ENCODE measurements around the gene ATP6V1G2.

The ATP6V1G2 gene

DNA sequence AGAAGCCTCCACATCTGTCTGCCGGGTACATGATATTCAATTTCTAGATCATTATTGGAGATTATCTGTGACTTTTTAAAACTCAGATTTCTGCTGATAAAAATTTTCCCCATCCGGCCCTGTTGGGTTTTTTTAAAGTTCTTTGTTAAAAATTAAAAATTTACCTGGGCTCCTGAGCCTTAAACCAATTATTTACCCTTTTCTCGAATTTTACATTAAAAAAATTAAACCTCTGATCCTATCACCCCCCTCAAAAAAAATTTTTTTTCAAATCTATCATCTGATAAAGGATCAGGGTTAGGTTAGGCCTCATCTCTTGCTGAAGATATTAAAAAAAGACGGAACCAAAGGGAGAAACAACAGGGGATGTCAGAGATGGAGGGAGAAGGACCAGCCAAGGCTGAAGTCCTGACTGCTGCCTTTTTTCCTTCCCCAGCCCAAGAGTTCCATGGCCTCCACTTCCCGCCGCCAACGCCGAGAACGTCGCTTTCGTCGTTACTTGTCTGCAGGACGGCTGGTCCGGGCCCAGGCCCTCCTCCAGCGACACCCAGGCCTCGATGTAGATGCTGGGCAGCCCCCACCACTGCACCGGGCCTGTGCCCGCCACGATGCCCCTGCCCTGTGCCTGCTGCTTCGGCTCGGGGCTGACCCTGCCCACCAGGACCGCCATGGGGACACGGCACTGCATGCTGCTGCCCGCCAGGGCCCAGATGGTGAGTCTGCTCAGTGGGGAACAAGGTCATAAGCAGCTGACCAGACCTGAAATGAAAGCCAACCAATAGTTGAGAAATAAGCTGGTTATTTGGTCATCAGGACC is 1.5 kb upstream of the ATP6V1G2 start:
- no peak for DNase-seq (ENCODE audit: low read depth in 2 of 2)

GRCh38 chr6:31546958-31547726 is 734 bp upstream of the ATP6V1G2 start, which contains the start of gene NFKBIL1:
TSS of gene NFKBIL1 (plus strand) at chr6:31547608. CDS start at chr6:31547695, 87 bp downstream.
- peak; percentile 85 to 91 for DNase-seq (ENCODE audit: low read depth in 2 of 2)

DNA sequence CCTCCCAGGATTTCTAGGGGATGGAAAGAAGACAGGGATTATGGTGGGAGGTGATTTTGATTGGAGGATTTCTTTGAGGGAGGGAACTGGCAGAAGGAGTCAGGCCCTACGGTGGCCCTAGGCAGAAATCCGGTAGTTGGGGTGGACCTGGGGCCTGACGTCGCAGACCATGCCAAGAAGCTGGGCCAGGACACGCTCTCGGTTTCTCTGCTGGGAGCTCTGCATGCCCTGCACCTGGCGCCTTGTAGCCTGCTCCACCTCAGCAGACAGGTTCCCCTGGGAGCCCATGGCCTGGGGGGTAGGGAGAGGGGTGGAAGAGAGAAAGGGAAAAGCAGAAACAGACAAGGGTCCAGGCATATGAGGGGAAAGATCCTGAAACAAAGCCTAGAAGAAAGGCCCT is 1.1 kb downstream of the ATP6V1G2 start:
- no peak for DNase-seq (ENCODE audit: low read depth in 2 of 2)

- no peak for DNase-seq (ENCODE audit: low read depth in 2 of 2)
Observed at GRCh38 chr6:31544676-31545075, 1.7 kb downstream of the ATP6V1G2 start.

GRCh38 chr6:31543639-31544038 is 2.8 kb downstream of the ATP6V1G2 start:
- no peak for DNase-seq (ENCODE audit: low read depth in 2 of 2)

DNA sequence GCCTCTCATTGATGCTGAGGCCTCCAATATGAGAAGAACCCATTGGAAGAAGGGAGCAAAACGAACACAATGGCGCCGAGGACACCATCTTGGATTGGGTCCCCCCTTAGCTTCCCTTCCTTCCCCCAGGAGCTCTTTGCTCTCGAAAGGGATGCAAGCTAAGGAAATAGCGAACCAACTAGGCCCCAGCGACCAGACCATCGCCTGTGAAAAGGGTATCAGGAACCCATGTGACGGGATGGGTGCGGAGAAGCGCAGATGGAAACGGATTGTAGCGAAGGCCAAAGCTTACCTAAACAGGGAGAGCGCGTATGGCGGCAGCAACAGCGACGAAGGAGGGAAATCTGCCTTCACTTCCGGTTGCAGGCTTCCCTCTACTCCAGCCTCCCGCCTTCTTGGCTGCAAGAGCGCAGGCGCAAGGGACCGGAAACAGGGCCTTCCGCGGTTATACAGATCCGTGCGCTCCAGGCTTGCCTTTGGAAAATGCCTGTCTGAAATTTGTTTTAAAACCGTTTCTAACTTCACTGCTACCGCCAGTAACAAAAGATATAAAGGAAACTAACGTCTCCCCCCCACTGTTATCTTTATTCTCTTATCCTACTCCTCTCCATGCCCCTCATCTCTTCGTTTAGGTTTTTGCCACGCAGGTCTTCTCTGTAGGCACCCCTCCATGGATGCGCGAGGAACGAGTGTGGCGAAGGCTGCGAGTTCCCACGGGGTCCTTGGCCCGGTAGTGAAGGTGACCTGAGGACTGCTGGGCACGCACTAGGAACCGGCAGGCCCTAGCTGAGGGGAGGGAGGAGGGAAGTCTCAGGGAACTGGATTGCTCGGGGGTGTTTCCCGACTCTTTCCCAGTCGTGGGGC is 4.5 kb downstream of the ATP6V1G2 start, which contains the start of gene DDX39B:
DDX39B (minus strand) TSS at position 346 of the 864 bp plus-strand sequence. CDS start 1,471 bp downstream, outside the sequence.
- peak; percentile 85 to 90 for DNase-seq (ENCODE audit: low read depth in 2 of 2)

DNA sequence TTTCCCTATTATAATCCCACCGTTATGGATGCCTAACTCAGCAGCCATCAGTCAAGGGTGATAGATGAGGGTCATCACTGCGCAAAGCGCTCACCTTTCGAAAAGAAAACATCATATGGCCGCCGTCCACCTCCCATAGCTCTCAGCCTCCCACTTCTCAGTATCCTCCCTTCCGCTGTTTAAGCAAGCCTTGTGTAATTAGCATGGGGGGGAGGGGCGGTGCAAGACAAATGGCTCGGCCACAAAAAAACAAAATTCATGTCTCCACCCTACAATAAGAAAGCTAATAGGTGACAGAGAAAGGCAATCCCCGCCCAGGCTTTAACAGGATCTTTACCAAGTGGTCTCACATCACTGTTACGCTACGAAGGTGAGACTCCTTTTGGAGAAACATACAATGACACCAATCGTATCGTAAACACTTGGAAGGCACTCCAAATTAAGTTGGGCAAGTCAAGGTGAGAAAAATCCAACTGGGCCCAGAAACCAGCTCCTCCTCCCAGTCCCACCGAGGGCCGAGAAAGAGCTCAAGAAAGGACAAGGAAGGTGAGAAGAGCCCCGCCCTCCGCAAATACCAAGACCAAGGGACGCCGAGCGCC is 5.2 kb downstream of the ATP6V1G2 start:
- DNase-seq (ENCODE audit: low read depth in 2 of 2): peak in 1 of 2 donors; percentile 51

- DNase-seq (ENCODE audit: low read depth in 2 of 2): no peak
Observed at GRCh38 chr6:31540640-31541039, 5.8 kb downstream of the ATP6V1G2 start.

DNA sequence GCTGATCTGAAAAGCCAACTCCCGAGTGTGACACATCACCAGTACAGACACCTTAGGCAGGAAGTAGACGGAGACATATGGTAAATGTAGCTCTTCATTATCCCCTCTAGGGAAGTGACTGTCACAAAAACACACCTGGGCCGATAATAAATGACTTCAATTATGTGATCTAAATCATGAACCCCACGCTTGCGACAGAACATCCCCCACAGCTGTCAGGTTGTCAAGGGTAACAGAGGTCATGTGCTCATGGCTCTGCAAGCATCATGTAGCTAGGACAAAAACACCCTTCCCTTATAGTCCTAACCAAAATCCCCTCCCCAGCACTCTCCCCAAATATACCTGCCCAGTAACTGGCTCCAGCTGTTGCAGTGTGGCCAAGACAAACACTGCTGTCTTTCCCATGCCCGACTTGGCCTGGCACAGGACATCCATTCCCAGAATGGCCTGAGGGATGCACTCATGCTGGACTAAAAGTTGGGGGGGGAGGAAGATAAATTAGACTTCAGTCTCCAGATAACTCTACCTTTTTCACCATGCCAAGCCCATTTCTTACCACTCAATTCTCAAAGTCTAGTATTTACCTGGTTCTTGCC is 7.5 kb downstream of the ATP6V1G2 start:
- DNase-seq (ENCODE audit: low read depth in 2 of 2): no peak

DNA sequence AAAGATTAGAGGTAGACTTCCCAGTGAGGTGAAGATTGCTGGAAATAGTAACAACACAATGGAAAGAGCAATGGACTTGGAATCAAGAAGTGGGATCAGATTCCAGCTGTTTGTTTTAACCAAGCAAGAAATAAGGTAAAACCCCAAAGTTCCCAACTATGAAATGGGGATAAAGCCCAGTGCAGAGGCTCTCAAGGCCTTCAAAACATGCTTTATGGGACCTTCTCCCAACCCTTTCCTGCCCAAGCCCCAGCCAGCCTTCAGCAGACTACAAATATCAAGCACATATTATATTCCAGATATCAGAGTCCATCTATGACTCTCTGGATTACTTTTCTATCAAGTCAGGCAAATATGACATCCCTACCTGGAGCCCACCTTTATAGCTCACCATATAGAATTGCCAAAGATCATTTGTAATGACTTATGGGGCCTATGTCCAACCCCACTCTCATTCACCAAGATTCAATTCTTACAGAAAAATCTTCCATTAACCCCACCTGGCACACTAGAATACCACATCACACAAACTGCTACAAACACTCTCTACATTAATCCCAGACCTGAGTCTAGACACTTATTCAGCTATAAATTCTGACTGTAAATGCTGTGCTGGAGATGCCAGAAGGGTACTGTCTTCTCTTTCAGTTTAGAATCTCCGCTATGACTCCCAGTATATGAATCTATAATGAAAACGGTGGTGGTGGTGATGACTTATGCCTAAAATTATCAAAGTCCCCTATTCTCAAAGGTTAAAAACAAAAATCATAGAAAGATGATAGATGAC is 10.7 kb downstream of the ATP6V1G2 start:
- DNase-seq (ENCODE audit: low read depth in 2 of 2): no peak

GRCh38 chr6:31534521-31535040 is 11.8 kb downstream of the ATP6V1G2 start:
- DNase-seq (ENCODE audit: low read depth in 2 of 2): no peak

DNA sequence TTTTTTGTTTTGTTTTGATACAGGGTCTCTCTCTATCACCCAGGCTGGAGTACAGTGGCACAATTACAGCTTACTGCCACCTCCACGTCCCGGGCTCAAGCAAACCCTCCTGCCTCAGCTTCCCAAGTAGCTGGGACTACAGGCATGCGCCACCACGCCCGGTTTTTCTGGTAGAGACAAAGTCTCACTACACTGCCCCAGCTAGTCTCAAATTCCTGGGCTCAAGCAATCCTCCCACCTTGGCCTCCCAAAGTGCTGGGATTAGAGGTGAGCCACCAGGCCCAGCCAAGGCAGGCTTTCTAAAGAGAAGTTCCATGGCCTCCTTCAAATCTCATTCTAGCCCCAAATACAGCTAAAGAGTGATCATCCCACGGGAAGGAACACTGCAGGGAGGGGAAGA is 12.4 kb downstream of the ATP6V1G2 start:
- no peak for DNase-seq (ENCODE audit: low read depth in 2 of 2)

DNA sequence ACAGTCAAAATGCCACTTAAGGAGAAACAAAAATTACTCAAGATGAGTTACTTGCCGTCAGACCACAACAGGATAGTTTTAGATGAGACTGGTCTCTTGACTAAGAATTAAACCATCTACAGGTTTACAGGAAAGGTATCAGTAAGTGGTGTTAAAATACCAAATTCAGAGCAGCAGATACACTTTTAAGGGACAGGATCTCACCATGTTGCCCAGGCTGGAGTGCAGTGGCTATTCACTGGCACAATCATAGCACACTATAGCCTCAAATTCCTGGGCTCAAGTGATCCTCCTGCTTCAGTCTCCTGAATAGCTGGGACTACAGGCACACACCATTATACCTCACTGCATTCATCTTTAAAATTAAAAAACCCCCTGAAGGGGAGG is 13.0 kb downstream of the ATP6V1G2 start:
- no peak for DNase-seq (ENCODE audit: low read depth in 2 of 2)

DNA sequence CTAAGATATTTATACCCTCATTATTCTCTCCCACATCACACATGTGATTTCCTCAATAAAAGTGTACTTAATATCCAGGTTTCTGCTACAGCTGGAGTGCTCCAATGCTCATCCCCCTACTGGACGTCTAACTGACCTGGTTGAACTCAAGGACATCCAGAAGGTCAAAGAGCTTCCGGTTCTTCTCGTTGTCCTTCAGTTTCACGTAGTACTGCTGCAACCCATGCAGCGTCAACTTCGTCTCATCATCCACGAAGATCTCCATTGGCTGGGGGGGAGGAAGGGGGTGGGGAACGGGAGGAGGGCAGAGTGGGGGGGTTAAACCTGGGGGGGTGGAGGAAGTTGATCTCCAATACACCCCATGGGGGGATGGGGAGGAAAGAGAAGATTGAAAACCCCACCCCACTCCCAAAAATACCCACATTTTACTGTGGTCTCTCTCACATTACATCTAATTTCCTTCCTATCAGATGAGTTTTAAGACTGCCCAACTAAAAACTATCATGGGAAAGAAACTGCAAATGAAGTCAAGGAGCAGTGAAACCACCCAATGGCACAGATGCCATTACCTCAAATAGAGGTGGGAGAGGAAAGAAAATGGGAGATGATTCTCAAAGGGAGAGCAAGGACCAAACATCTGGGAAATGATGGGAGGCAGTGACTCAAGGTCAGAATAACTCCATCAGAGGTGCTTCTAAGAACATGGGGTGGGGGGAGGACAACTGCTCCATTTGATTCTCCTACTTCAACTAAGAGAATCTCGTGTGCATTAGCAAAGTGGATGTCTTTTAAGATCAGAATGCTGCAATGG is 13.6 kb downstream of the ATP6V1G2 start:
- DNase-seq (ENCODE audit: low read depth in 2 of 2): no peak

- no peak for DNase-seq (ENCODE audit: low read depth in 2 of 2)
Observed at GRCh38 chr6:31531771-31532643, 14.4 kb downstream of the ATP6V1G2 start.

- no peak for DNase-seq (ENCODE audit: low read depth in 2 of 2)
Observed at GRCh38 chr6:31531162-31531561, 15.2 kb downstream of the ATP6V1G2 start.

DNA sequence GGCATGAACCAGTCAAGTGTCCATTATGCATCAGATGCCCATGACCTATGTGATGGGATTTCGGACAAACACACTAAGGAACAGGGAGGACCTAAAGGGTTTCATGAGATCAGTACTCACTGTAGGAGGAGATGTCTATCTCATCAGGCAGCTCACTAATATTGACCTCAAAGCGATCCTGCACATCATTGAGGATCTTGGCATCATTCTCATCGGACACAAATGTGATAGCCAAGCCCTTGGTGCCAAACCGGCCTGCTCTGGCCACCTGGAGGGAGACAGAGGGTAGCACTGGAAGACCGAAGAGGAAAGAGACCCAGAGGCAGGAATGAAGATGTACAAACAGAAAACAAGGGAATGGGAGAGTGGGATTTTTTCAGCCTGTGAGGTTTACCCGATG is 15.7 kb downstream of the ATP6V1G2 start:
- no peak for DNase-seq (ENCODE audit: low read depth in 2 of 2)

Data from stimulated activated CD8-positive, alpha-beta memory T cell treated with anti-CD3 and anti-CD28 coated beads, Interleukin-2, amount 100 ng/mL, for 48 hours (primary cell).